NCI-H146 (cell line): ENCODE measurements around the gene SLC17A2.

Experiments
- DNase-seq: peaks from one replicate; lab custom pipeline; 2025; lab: John Stamatoyannopoulos, UW

SLC17A2 gene, protein sequence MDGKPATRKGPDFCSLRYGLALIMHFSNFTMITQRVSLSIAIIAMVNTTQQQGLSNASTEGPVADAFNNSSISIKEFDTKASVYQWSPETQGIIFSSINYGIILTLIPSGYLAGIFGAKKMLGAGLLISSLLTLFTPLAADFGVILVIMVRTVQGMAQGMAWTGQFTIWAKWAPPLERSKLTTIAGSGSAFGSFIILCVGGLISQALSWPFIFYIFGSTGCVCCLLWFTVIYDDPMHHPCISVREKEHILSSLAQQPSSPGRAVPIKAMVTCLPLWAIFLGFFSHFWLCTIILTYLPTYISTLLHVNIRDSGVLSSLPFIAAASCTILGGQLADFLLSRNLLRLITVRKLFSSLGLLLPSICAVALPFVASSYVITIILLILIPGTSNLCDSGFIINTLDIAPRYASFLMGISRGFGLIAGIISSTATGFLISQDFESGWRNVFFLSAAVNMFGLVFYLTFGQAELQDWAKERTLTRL

DNA sequence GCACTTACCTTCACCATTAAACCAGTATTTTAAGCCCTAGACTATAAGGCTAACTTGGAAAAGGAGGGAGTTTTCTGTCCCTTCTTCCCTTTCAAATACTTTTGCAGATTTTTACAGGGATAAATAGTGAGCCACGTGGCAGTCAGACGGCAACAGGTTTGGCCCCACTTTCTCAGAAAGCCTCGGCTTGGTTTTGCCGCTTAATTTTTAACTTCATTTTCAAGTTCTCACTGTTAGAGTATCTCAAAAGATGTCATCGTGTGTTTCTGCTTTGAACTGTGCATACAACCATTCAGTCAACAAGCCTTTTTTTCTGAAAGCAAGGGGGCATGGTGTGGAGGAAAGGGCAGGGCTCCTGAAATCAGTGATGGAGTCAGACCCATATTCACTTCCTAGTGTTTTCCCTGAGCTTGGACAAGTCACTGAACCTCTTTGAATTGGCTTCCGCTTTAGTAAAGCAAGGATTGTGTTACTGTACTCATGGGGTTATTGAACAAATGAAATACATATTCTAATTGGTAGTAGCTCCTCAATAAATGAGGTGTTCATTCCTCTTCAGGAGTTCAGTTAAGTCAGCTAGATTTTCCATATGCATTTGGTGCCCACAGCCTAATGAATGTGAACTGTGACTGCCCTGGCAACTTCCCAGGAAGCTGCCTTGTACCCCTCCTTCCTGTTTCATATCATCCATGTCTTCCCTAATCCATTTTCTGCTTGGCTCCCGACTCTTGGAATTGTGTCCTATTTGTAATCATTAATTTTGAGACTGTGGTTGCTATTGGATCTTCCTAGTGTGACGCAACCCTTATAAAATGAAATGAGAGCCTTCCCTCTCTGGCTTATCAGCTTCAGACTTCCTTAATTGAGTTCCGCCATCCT is at the start of gene SLC17A2:
Gene SLC17A2 (minus strand): TSS at position 160 of the 879 bp plus-strand sequence. CDS start 4,895 bp downstream, outside the sequence.
- DNase-seq = no peak

- DNase-seq = no peak
Measured at GRCh38 chr6:25975923-25976560, 45.6 kb upstream of the SLC17A2 start.

- DNase-seq = no peak
Measured at GRCh38 chr6:25973923-25974555, 43.5 kb upstream of the SLC17A2 start.

GRCh38 chr6:25972902-25973301 is 42.4 kb upstream of the SLC17A2 start:
- DNase-seq = no peak

DNA sequence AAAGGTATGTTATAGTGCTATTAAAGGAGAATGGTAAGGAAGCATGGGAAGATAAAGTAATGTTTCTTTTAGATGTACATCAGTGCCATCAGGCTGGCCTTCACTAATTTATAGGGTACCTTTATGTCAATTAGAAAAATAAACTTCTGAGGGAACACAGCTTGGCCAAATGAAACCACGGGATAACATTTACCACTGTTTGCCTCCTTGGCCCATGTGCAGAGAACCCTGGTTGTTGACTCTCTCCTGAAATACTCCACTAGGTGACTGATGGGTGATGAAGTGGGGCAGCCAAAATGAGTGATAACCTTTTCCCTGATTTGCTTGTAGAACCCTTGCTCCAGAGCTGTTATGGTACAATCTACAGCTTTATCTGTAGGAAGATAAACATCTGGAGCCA is 41.6 kb upstream of the SLC17A2 start:
- no peak for DNase-seq

- DNase-seq = no peak
Measured at GRCh38 chr6:25971187-25971821, 40.8 kb upstream of the SLC17A2 start.

DNA sequence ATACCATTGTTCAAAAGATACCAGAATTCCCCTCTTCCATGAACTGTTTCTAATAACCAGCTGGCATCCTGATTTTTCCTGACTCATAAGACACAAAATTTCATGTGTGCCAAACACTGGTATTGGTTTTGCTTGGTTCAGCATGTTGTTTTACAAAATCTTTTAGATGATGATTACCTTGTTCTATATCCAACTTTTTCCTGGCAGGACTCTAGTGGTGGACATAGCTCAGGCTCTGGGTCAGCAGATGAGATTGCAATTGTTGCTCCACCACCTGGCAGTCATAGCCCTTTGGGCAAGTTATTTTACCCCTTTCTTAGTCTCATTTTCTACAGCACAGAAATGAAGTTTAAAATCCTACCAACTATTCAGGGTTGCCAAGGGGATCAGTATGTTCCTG is 38.3 kb upstream of the SLC17A2 start:
- no peak for DNase-seq

GRCh38 chr6:25966711-25967110 is 36.2 kb upstream of the SLC17A2 start:
- no peak for DNase-seq

GRCh38 chr6:25965058-25965457 is 34.6 kb upstream of the SLC17A2 start:
- no peak for DNase-seq

DNA sequence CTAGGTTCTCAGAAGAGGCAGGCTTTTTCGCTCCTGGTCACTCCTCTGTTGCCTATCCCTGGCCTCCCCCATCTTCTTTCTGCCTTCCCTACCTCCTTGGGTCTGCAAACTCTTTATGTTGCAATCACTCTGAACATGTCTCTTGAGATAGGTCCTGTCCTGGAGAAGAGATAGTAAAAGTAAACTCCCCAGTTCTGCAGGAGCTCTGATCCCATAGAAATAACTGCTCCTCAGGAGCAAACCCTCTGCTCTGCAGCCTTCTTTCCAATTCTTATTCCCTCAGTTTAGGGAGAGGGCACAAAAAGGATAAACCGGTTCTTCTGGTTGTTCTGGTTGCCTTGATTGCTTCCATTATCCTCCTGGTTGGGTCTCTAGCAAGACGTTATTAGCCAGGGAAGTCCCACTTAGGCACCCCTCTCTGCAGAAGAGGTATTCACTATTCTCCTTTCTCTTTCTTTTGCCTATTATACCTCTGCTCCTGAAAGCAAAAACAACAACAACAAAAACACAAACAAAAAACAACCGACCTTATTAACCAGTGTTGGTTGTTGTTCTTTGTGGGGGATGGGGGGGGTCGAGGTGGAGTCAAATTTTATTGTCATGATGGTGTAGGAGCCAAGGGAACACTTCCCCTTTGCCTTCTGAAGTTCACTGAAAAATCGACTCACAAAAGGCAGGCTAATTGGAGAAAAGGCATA is 33.1 kb upstream of the SLC17A2 start:
- peak; percentile 14 for DNase-seq

DNA sequence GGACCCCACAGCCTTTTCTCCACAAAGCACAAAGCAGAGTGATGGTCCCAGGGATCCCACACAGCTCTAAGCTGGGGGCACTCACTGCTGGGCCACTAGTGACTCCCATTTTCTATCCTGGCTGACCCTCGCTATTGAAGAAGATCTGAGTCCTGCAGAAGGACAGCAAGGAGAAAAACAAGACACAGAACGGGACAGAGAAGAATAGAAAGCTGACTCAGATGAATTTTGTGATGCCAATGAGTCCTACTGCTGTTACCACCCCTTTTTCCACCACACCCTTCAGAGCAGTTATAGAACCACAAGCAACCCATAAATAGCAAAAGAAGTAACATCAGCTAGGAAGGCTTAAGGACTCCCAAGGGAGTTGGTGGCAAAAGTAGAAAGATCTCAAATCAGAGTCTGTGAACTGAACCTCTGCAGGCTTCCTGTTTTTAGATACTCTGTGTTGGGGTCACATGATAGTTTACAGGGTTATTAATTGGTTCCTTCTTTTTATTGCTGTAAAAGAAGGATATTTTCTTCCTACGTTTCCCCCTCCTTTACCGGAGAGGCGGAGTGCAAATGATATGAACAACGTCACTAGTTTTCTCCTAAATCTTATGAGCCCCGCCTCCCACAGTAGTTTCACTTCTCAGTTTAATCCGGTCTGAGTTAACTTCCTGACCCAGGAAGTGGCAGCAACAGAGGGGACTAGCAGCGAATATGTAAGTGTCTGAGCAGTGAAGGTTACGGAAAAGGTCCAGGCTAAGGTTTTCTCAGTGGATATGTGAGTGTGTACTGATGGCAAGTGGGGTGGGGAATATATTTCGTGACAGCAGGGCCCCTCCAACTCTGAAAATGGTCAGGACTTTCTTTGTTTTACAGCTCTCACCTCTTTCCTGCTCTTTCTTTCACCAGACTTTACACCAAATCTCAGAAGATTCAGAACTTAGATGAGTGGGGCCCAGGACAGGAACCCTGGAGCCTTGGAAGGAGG is 31.9 kb upstream of the SLC17A2 start, which contains the start of gene TRIM38:
Gene TRIM38 (plus strand): TSS at position 654 of the 979 bp plus-strand sequence. CDS start 3,721 bp downstream, outside the sequence.
- no peak for DNase-seq

- DNase-seq = no peak
Measured at GRCh38 chr6:25961619-25962148, 31.2 kb upstream of the SLC17A2 start.

- no peak for DNase-seq
Measured at GRCh38 chr6:25960734-25961133, 30.2 kb upstream of the SLC17A2 start.

DNA sequence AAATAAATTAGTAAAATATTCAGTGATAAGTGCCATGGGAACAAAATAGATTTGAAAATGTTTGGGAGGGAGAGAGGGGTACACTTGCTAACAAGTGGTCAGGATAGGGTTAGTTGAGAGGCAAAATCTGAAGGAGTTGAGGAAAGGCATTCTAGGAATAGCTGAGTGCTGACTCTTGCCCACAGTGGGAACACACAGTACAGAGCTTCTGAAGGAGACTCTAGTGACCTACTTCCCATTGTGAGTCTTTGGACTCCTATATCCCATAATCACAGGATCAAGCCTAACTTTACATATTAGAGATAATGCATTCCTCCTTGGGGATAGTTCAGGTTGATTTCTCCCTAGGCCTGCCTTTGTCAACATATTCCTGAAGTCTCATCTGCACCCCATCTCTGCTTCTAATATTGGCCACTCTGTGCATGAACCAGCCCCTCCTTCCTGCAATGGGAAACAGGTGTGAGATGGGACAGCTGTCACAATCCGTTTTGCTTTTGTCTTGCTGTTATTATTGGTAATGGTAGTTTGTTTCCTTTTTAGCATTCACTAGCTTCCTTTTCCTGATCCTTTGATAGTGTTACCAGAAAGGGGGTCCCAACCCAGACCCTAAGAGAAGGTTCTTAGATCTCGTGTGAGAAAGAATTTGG is 29.5 kb upstream of the SLC17A2 start:
- no peak for DNase-seq

GRCh38 chr6:25958700-25959162 is 28.2 kb upstream of the SLC17A2 start:
- no peak for DNase-seq

GRCh38 chr6:25956226-25956625 is 25.7 kb upstream of the SLC17A2 start:
- DNase-seq = no peak

GRCh38 chr6:25954756-25955155 is 24.3 kb upstream of the SLC17A2 start:
- no peak for DNase-seq

DNA sequence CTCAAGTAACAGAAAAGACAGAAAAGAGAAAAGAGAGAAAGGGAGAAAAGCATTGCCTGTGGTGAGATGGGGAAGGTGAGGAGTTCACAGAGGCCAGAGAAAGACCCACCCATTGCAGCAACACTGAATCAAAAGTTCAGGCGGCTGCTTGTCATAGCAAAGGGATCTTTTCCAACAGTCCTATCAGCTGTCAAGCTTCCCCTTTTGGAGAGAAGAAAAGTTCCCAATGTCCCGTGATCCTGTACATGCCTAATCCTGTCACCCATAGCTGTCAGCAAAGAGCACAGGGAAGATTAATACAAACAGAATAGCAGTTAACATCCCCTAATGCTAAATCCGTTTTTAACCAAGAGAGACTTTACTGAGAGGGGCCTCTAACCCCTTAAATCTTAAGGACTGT is 23.2 kb upstream of the SLC17A2 start:
- DNase-seq = no peak
